GM23248 (cell line): Measurements from ENCODE around the gene PHIP.

Experiments used
- EZH2 ChIP-seq: fragments of 200-600 bp; sonication (generic); IDR thresholded peaks from 2 replicates; pipeline ENCODE4 v1.6.1; 2018; ENCODE audit warnings: antibody characterized with exemption, mild to moderate bottlenecking; ENCODE audit not compliant: insufficient read depth, poor library complexity, severe bottlenecking
- EZH2phosphoT487 ChIP-seq: fragments of 200-600 bp; sonication (generic); IDR thresholded peaks from 2 replicates; pipeline ENCODE4 v1.6.1; 2018; ENCODE audit warnings: antibody characterized with exemption, moderate library complexity, mild to moderate bottlenecking, low read depth; ENCODE audit not compliant: insufficient read depth

DNA sequence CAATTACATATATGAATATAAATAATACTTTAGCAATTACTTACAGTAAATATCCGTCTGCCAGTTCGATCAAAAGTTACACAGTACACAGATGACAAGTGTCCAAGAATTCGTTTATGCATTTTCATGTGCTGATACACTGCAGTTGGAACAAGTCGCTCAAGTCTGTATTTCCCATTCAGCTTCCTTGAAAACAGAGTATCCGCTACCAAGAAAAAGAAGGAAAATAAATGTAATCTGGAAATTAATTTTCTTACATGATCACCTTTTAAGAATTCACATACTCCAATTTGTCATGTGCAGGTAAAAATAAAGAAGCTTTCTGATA lies 35.3 kb downstream of the PHIP start:
- no peak for TF ChIP-seq EZH2phosphoT487
- no peak for TF ChIP-seq EZH2
